A549 (cell line): ENCODE measurements around the gene MALAT1. TPM values are rescaled to one million over a fixed set of nuclear protein-coding genes. Genes with fewer than 3 reads are reported as not detected.

Experiments
- ATAC-seq, 2 experiments: fragments of 200-7000 bp in 1 of 2; fragments of >200 bp in 1 of 2; cut with Nextera tagmentation in 1 of 2; cut with Tn5 transposase in 1 of 2; 3 replicates each; pipeline versions ENCODE4 v1.8.0 to v1.9.1; 2018 to 2020; ENCODE audit warnings: mild to moderate bottlenecking in 1 of 2, moderate library complexity in 1 of 2
- CTCF ChIA-PET: fragments of 300-600 bp; sonication (Branson Sonifier 250); formaldehyde crosslinking; extraction: SDS; loops from one replicate; lab custom pipeline; 2021; ENCODE audit warnings: antibody characterized with exemption, inconsistent platforms; lab: Yijun Ruan, JAX
- POLR2A ChIA-PET: fragments of 350-600 bp; formaldehyde crosslinking; extraction: SDS; loops from one replicate; lab custom pipeline; 2021; ENCODE audit warnings: antibody characterized with exemption, inconsistent platforms; lab: Yijun Ruan, JAX
- DNase-seq, 2 experiments: peaks; one replicate each; pipeline versions ENCODE4 v3.0.0 to v3.0.0-alpha.2; 2011 to 2016; ENCODE audit warnings: low read depth in 1 of 2, low spot score in 1 of 2
- FAIRE-seq: peaks from 2 replicates; lab custom pipeline; 2011; peaks lifted over from hg19 to GRCh38; lab: Jason Lieb, UNC
- H3K27ac ChIP-seq, 2 experiments: fragments of >200 bp; sonication (Bioruptor Twin); formaldehyde crosslinking; 3 replicates each; pipeline ENCODE4 v1.5.1; 2016 to 2017
- H3K4me1 ChIP-seq: fragments of >200 bp; sonication (Bioruptor Twin); formaldehyde crosslinking; 3 replicates; pipeline ENCODE4 v1.6.1; 2016
- H3K4me2 ChIP-seq: fragments of >200 bp; sonication (Bioruptor Twin); formaldehyde crosslinking; 3 replicates; pipeline ENCODE4 v1.6.1; 2016
- H3K4me3 ChIP-seq: fragments of >200 bp; sonication (Bioruptor Twin); formaldehyde crosslinking; 3 replicates; pipeline ENCODE4 v1.5.1; 2016
- H3K9me3 ChIP-seq: fragments of >200 bp; sonication (Bioruptor Twin); formaldehyde crosslinking; 3 replicates; pipeline ENCODE4 v1.6.1; 2016
- ELK1 ChIP-seq: fragments of 150-350 bp; IDR thresholded peaks from 2 replicates; pipeline ENCODE4 v1.6.1; 2014; ENCODE audit warnings: low read depth, mild to moderate bottlenecking, low read length
- EP300 ChIP-seq, 2 experiments: fragments of >200 bp; sonication (Bioruptor Twin); formaldehyde crosslinking; IDR thresholded peaks; 2 replicates in 1 of 2; 3 replicates in 1 of 2; pipeline ENCODE4 v1.6.1; 2016 to 2017
- ESRRA ChIP-seq: fragments of 150-350 bp; IDR thresholded peaks from 2 replicates; pipeline ENCODE4 v1.6.1; 2014; ENCODE audit warnings: mild to moderate bottlenecking, low read length, borderline replicate concordance
- HEYL ChIP-seq: fragments of 250-450 bp; sonication (Bioruptor Pico); IDR thresholded peaks from 2 replicates; pipeline ENCODE4 v1.8.0; 2021; ENCODE audit warnings: mild to moderate bottlenecking, moderate library complexity
- NPAS2 ChIP-seq: fragments of 250-450 bp; sonication (Bioruptor Pico); IDR thresholded peaks from 2 replicates; pipeline ENCODE4 v1.8.0; 2022; ENCODE audit warnings: mild to moderate bottlenecking, moderate library complexity, borderline replicate concordance
- PBX3 ChIP-seq: IDR thresholded peaks from 2 replicates; pipeline ENCODE4 v1.6.1; 2012
- POLR2AphosphoS2 ChIP-seq: conservative IDR thresholded peaks from 2 replicates; pipeline ENCODE4 v1.6.1; 2012; ENCODE audit warnings: low read length, improper control_type of control experiment, inconsistent platforms
- RAD21 ChIP-seq, 2 experiments: fragments of >200 bp in 1 of 2; sonication (Bioruptor Twin) in 1 of 2; formaldehyde crosslinking in 1 of 2; IDR thresholded peaks in 1 of 2; conservative IDR thresholded peaks in 1 of 2; 2 replicates in 1 of 2; 3 replicates in 1 of 2; pipeline ENCODE4 v1.6.1; 2012 to 2018; ENCODE audit warnings: inconsistent platforms in 1 of 2
- REST ChIP-seq: fragments of 200-600 bp; sonication (generic); IDR thresholded peaks from 2 replicates; pipeline ENCODE4 v1.6.1; 2016; ENCODE audit warnings: antibody characterized with exemption, mild to moderate bottlenecking, moderate library complexity
- USF2 ChIP-seq: fragments of 450-650 bp; IDR thresholded peaks from 2 replicates; pipeline ENCODE4 v1.6.1; 2014; ENCODE audit warnings: antibody characterized with exemption
- ZFP36 ChIP-seq: fragments of 450-650 bp; IDR thresholded peaks from 2 replicates; pipeline ENCODE4 v1.6.1; 2014; ENCODE audit warnings: borderline replicate concordance; ENCODE audit not compliant: partially characterized antibody
- ZNF302 ChIP-seq: fragments of 250-450 bp; sonication (Bioruptor Pico); IDR thresholded peaks from 2 replicates; pipeline ENCODE4 v1.9.0; 2021; ENCODE audit warnings: inconsistent platforms, mild to moderate bottlenecking, moderate library complexity
- WGBS: methylation state at CpG from one replicate; pipeline ENCODE4 v1.1.6; 2017; ENCODE audit errors: missing lambda C conversion rate; 5-methylcytosine and 5-hydroxymethylcytosine counted together
- polyA plus RNA-seq, 4 experiments: library from polyadenylated mRNA; depleted of rRNA in 3 of 4; stranded (reverse); fragments of >200 nt; fragmentation: RNase III in 1 of 4; extraction: RNeasy Plus Mini Kit Qiagen cat#74134 plus additional on column Dnase treatment in 1 of 4; gene quantifications; 2 replicates in 3 of 4; 3 replicates in 1 of 4; pipeline ENCODE4 v1.2.3, GENCODE V29; 2011 to 2017

The MALAT1 gene
- polyA plus RNA-seq, 2 of the 4 experiments (the other 2 are of a cell fraction): 188 to 1,041 TPM

- no peak for FAIRE-seq
- H3K4me2 ChIP-seq: no peak overlapping the region
- WGBS: 82% methylated on average over 6 of the region's 10 CpGs
- DNase-seq: no peak
- TF ChIP-seq HEYL: no peak
- TF ChIP-seq ZFP36: peak; percentile 85
- TF ChIP-seq, all 56 proteins: peak for 1
- Histone ChIP-seq H3K4me3 (no peak overlapping the region), H3K4me1 (peaks cover 10% of the 10 kb centered on the region), H3K27ac (no peak overlapping the region), H3K9me3 (no peaks in the 10 kb centered on the region)
- ChIA-PET CTCF (interaction anchor here (0.8 to 4.7 kb wide), 11 partner anchors 11 to 256 kb away, joined by 3 to 66 read pairs (median 5); no protein-coding TSS in a partner anchor), POLR2A (no interaction called here)
- ATAC-seq: no peak
Measured at GRCh38 chr11:65529475-65530156, 30.8 kb downstream of the MALAT1 start.

- H3K4me3 ChIP-seq: no peak overlapping the region
- TF ChIP-seq RAD21 (conservative IDR thresholded peaks at IDR 0.05 in 1 of 2, IDR thresholded peaks at IDR 0.05 in 1 of 2) (peak in 1 of 2 experiments; percentile 31; a peak in 2 of 5 replicates), POLR2AphosphoS2 (no peak), REST (no peak), EP300 (IDR thresholded peaks at IDR 0.05) (no peak), PBX3 (no peak), ZNF302 (CRISPR knock-in tag) (no peak), NPAS2 (no peak)
- ChIA-PET CTCF (interaction anchor here (1.1 to 4.7 kb wide), 12 partner anchors 10 to 256 kb away, joined by 3 to 66 read pairs (median 6); partner anchors contain the start of gene FAM89B), POLR2A (no interaction called here)
- peaks cover 10% of the 10 kb centered on the region for H3K4me1 ChIP-seq
- no peak overlapping the region for H3K27ac ChIP-seq
- ATAC-seq: peak; percentile 67 to 79
- WGBS: 86% methylated on average over 5 of the region's 5 CpGs
- DNase-seq: peak in 1 of 2 experiments; percentile 58
- FAIRE-seq: no peak
- H3K9me3 ChIP-seq: no peaks in the 10 kb centered on the region
- no peak overlapping the region for H3K4me2 ChIP-seq
Measured at GRCh38 chr11:65530157-65530496, 31.3 kb downstream of the MALAT1 start.

- Histone ChIP-seq H3K4me2 (no peak overlapping the region), H3K27ac (no peak overlapping the region), H3K9me3 (no peaks in the 10 kb centered on the region), H3K4me3 (no peak overlapping the region), H3K4me1 (no peaks in the 10 kb centered on the region)
- DNase-seq (no peak), ATAC-seq (no peak), FAIRE-seq (no peak)
- no peak for TF ChIP-seq ZNF302 (CRISPR knock-in tag)
- TF ChIP-seq USF2: no peak
- TF ChIP-seq ESRRA: no peak
- TF ChIP-seq ELK1: no peak
- 92% methylated on average over 11 of the region's 15 CpGs for WGBS
- ChIA-PET POLR2A (no interaction called here), CTCF (interaction anchor here (0.9 to 4.7 kb wide), 6 partner anchors 8 to 61 kb away, joined by 3 to 66 read pairs (median 6); partner anchors contain the start of gene ZNRD2)
Measured at GRCh38 chr11:65532388-65533064, 33.7 kb downstream of the MALAT1 start.
